Peyer's patch (tissue), 4 donors: ENCODE measurements around the gene JMJD4. TPM values are rescaled to one million over a fixed set of nuclear protein-coding genes. Genes with fewer than 3 reads are reported as not detected.

Experiments used
- DNase-seq, 3 donors: peaks; one replicate each; pipeline ENCODE4 v3.0.0-alpha.2; 2017 to 2019
- H3K27ac ChIP-seq, 4 donors: fragments of 200-600 bp; sonication (generic); one replicate each; pipeline ENCODE4 v1.5.1; 2016 to 2019
- H3K27me3 ChIP-seq, 2 donors: fragments of 200-600 bp; sonication (generic); one replicate each; pipeline ENCODE4 v1.5.1; 2019
- H3K36me3 ChIP-seq, 3 donors: fragments of 200-600 bp; sonication (generic); one replicate each; pipeline ENCODE4 v1.5.1; 2016 to 2019
- H3K4me1 ChIP-seq, 4 donors: fragments of 200-600 bp; sonication (generic); one replicate each; pipeline ENCODE4 v1.5.1; 2016 to 2019
- H3K4me3 ChIP-seq, 4 donors: fragments of 200-600 bp; sonication (generic); 1 replicate in 3 of 4; 2 replicates in 1 of 4; pipeline ENCODE4 v1.5.1; 2016 to 2019; ENCODE audit warnings: mild to moderate bottlenecking in 1 of 4
- H3K9me3 ChIP-seq, 4 donors: fragments of 200-600 bp; sonication (generic); one replicate each; pipeline ENCODE4 v1.5.1; 2016 to 2019; ENCODE audit warnings: mild to moderate bottlenecking in 1 of 4
- CTCF ChIP-seq, 6 experiments: fragments of 450-650 bp in 4 of 6; fragments of 200-600 bp in 2 of 6; sonication (generic) in 1 of 6; IDR thresholded peaks; one replicate each; pipeline ENCODE4 v1.5.1; 2017 to 2019; ENCODE audit warnings: antibody characterized with exemption in 6 of 6, mild to moderate bottlenecking in 3 of 6, moderate library complexity in 1 of 6
- POLR2A ChIP-seq, 2 donors: fragments of 450-650 bp; IDR thresholded peaks; one replicate each; pipeline ENCODE4 v1.5.1; 2017; ENCODE audit warnings: antibody characterized with exemption in 2 of 2, mild to moderate bottlenecking in 2 of 2, moderate library complexity in 2 of 2
- total RNA-seq, 4 donors: library from RNA; depleted of rRNA; stranded (reverse); fragments of >200 nt; gene quantifications; one replicate each; pipeline ENCODE4 v1.1.0, GENCODE V29; 2016

The JMJD4 gene
- total RNA-seq, 4 donors from 2014 or later: 14.9 to 28.4 (median 20.7) TPM

GRCh38 chr1:227697321-227697864 is 37.7 kb downstream of the JMJD4 start:
- DNase-seq: no peak
- H3K9me3 ChIP-seq: peaks cover 0 to 22% (median 2%) of the 10 kb centered on the region in 4 donors
- no peak overlapping the region for H3K27ac ChIP-seq
- H3K4me1 ChIP-seq: no peaks in the 10 kb centered on the region
- no peaks in the 10 kb centered on the region for H3K36me3 ChIP-seq
- no peaks in the 10 kb centered on the region for H3K27me3 ChIP-seq
- no peak overlapping the region for H3K4me3 ChIP-seq
- TF ChIP-seq POLR2A (IDR thresholded peaks at IDR 0.05) (no peak), CTCF (IDR thresholded peaks at IDR 0.05) (no peak)

GRCh38 chr1:227685807-227686206 is 49.3 kb downstream of the JMJD4 start:
- no peak for DNase-seq
- H3K36me3 ChIP-seq: no peaks in the 10 kb centered on the region
- no peaks in the 10 kb centered on the region for H3K4me1 ChIP-seq
- no peak overlapping the region for H3K4me3 ChIP-seq
- H3K27ac ChIP-seq: no peak overlapping the region
- TF ChIP-seq CTCF (IDR thresholded peaks at IDR 0.05) (no peak), POLR2A (IDR thresholded peaks at IDR 0.05) (no peak)
- H3K27me3 ChIP-seq: no peaks in the 10 kb centered on the region
- peaks cover 0 to 39% (median 11%) of the 10 kb centered on the region in 4 donors for H3K9me3 ChIP-seq

Other genes with a start within 250 kb of the JMJD4 start
- gene ZNF678, start 171.7 kb downstream of the JMJD4 start, total RNA-seq: 10 to 100 TPM in 2 of 4 donors, 1 to 10 TPM in 2; 3.9 to 32.2 (median 10.6) TPM
- 10 to 100 TPM; 25.7 to 71.0 (median 38.4) TPM for gene SNAP47, start 133 bp upstream of the JMJD4 start, total RNA-seq
- not detected for gene PRSS38, start 80.4 kb upstream of the JMJD4 start, total RNA-seq
- 1 to 10 TPM in 3 of 4 donors, under 1 TPM in 1; 0.83 to 3.5 (median 2.6) TPM for gene WNT9A, start 212.6 kb upstream of the JMJD4 start, total RNA-seq